ACC112 (cell line): ENCODE measurements around the gene DISP3.

Experiments used
- H2AFZ ChIP-seq: fragments of 200-600 bp; sonication (generic); one replicate; pipeline ENCODE4 v1.6.0; 2017; ENCODE audit warnings: antibody characterized with exemption, low read length; ENCODE audit not compliant: unreplicated experiment
- H3K27ac ChIP-seq: fragments of 200-600 bp; sonication (generic); 2 replicates; pipeline ENCODE4 v1.5.1; 2014; ENCODE audit warnings: low read depth, mild to moderate bottlenecking, antibody characterized with exemption, low read length, moderate library complexity
- H3K27me3 ChIP-seq: fragments of 200-600 bp; sonication (generic); 2 replicates; pipeline ENCODE4 v1.6.1; 2014; ENCODE audit warnings: mild to moderate bottlenecking, antibody characterized with exemption, low read length, moderate library complexity, mixed read lengths; ENCODE audit not compliant: insufficient read depth
- H3K36me3 ChIP-seq: fragments of 200-600 bp; sonication (generic); 2 replicates; pipeline ENCODE4 v1.6.1; 2016; ENCODE audit warnings: mild to moderate bottlenecking, antibody characterized with exemption, low read length, moderate library complexity, mixed read lengths; ENCODE audit not compliant: insufficient read depth
- H3K4me1 ChIP-seq: fragments of 200-600 bp; sonication (generic); one replicate; pipeline ENCODE4 v1.6.1; 2016; ENCODE audit warnings: low read length, mixed read lengths; ENCODE audit not compliant: insufficient read depth, unreplicated experiment, control insufficient read depth
- H3K4me3 ChIP-seq: fragments of 200-600 bp; sonication (generic); 2 replicates; pipeline ENCODE4 v1.5.1; 2014; ENCODE audit warnings: mild to moderate bottlenecking, low read depth, low read length
- H3K79me2 ChIP-seq: fragments of 200-600 bp; sonication (generic); one replicate; pipeline ENCODE4 v1.6.0; 2016; ENCODE audit warnings: low read length; ENCODE audit not compliant: control insufficient read depth, unreplicated experiment, insufficient read depth

The DISP3 gene

GRCh38 chr1:11474826-11475225 is 4.1 kb upstream of the DISP3 start:
- no peaks in the 10 kb centered on the region for H3K79me2 ChIP-seq
- H3K27ac ChIP-seq: no peak overlapping the region
- no peak overlapping the region for H2AFZ ChIP-seq
- H3K4me1 ChIP-seq: no peaks in the 10 kb centered on the region
- H3K36me3 ChIP-seq: no peaks in the 10 kb centered on the region
- H3K27me3 ChIP-seq: peaks cover 68% of the 10 kb centered on the region
- H3K4me3 ChIP-seq: no peak overlapping the region

- Histone ChIP-seq H3K79me2 (no peaks in the 10 kb centered on the region), H3K4me3 (no peak overlapping the region), H3K36me3 (no peaks in the 10 kb centered on the region), H3K27me3 (peaks cover 74% of the 10 kb centered on the region), H3K27ac (no peak overlapping the region), H3K4me1 (no peaks in the 10 kb centered on the region), H2AFZ (no peak overlapping the region)
Measured at GRCh38 chr1:11475748-11476147, 3.2 kb upstream of the DISP3 start.

GRCh38 chr1:11479375-11479979 is 522 bp downstream of the DISP3 start:
- Histone ChIP-seq H3K36me3 (no peaks in the 10 kb centered on the region), H3K79me2 (no peaks in the 10 kb centered on the region), H3K27me3 (peaks cover 92% of the 10 kb centered on the region), H3K4me3 (peak overlapping the region; percentile 73), H3K4me1 (no peaks in the 10 kb centered on the region), H2AFZ (no peak overlapping the region), H3K27ac (no peak overlapping the region)

GRCh38 chr1:11481019-11481418 is 2.1 kb downstream of the DISP3 start:
- H3K27ac ChIP-seq: no peak overlapping the region
- peaks cover 96% of the 10 kb centered on the region for H3K27me3 ChIP-seq
- H3K36me3 ChIP-seq: no peaks in the 10 kb centered on the region
- no peak overlapping the region for H2AFZ ChIP-seq
- no peaks in the 10 kb centered on the region for H3K79me2 ChIP-seq
- H3K4me1 ChIP-seq: no peaks in the 10 kb centered on the region
- no peak overlapping the region for H3K4me3 ChIP-seq

GRCh38 chr1:11482198-11482597 is 3.2 kb downstream of the DISP3 start:
- Histone ChIP-seq H3K27me3 (peaks cover 96% of the 10 kb centered on the region), H3K27ac (no peak overlapping the region), H2AFZ (no peak overlapping the region), H3K79me2 (no peaks in the 10 kb centered on the region), H3K36me3 (no peaks in the 10 kb centered on the region), H3K4me1 (no peaks in the 10 kb centered on the region), H3K4me3 (no peak overlapping the region)

- H2AFZ ChIP-seq: no peak overlapping the region
- H3K36me3 ChIP-seq: no peaks in the 10 kb centered on the region
- H3K27ac ChIP-seq: no peak overlapping the region
- no peaks in the 10 kb centered on the region for H3K79me2 ChIP-seq
- H3K4me3 ChIP-seq: no peak overlapping the region
- no peaks in the 10 kb centered on the region for H3K4me1 ChIP-seq
- peaks cover 96% of the 10 kb centered on the region for H3K27me3 ChIP-seq
Measured at GRCh38 chr1:11482701-11483479, 3.9 kb downstream of the DISP3 start.

- no peak overlapping the region for H2AFZ ChIP-seq
- H3K27me3 ChIP-seq: peaks cover 97% of the 10 kb centered on the region
- no peak overlapping the region for H3K27ac ChIP-seq
- H3K36me3 ChIP-seq: no peaks in the 10 kb centered on the region
- H3K4me3 ChIP-seq: no peak overlapping the region
- no peaks in the 10 kb centered on the region for H3K4me1 ChIP-seq
- H3K79me2 ChIP-seq: no peaks in the 10 kb centered on the region
Measured at GRCh38 chr1:11483581-11484320, 4.8 kb downstream of the DISP3 start.

GRCh38 chr1:11484321-11484655 is 5.3 kb downstream of the DISP3 start:
- Histone ChIP-seq H3K36me3 (no peaks in the 10 kb centered on the region), H3K79me2 (no peaks in the 10 kb centered on the region), H3K4me1 (no peaks in the 10 kb centered on the region), H3K4me3 (no peak overlapping the region), H2AFZ (no peak overlapping the region), H3K27me3 (peaks cover 99% of the 10 kb centered on the region), H3K27ac (no peak overlapping the region)

GRCh38 chr1:11485191-11485590 is 6.2 kb downstream of the DISP3 start:
- Histone ChIP-seq H3K4me3 (no peak overlapping the region), H2AFZ (no peak overlapping the region), H3K27ac (no peak overlapping the region), H3K4me1 (no peaks in the 10 kb centered on the region), H3K36me3 (no peaks in the 10 kb centered on the region), H3K79me2 (no peaks in the 10 kb centered on the region), H3K27me3 (peaks cover 99% of the 10 kb centered on the region)

- no peak overlapping the region for H3K4me3 ChIP-seq
- H3K4me1 ChIP-seq: no peaks in the 10 kb centered on the region
- peaks cover 97% of the 10 kb centered on the region for H3K27me3 ChIP-seq
- H3K27ac ChIP-seq: no peak overlapping the region
- no peak overlapping the region for H2AFZ ChIP-seq
- H3K36me3 ChIP-seq: no peaks in the 10 kb centered on the region
- no peaks in the 10 kb centered on the region for H3K79me2 ChIP-seq
Measured at GRCh38 chr1:11486231-11487009, 7.5 kb downstream of the DISP3 start.
